ENCODE measurements around the gene RSPH9. TPM values are rescaled to one million over a fixed set of nuclear protein-coding genes. Genes with fewer than 3 reads are reported as not detected.
A peak's percentile ranks its signal among the peaks of the same experiment; 100 is the strongest.
"Not testable (repeated sequence)": the region's sequence is repeated elsewhere in the genome, so short reads cannot be mapped to it uniquely, and the experiment has no call there.

Gene RSPH9
- total RNA-seq, 1 experiment from 2014 or later, result not detected

GRCh38 chr6:43697421-43697820 is 52.6 kb downstream of the RSPH9 start:
- H3K4me3 ChIP-seq (ENCODE audit: low read length), result no peak overlapping the region
- H3K4me1 ChIP-seq (ENCODE audit: insufficient read depth, low read length), result peaks cover 23% of the 10 kb centered on the region
- no peaks in the 10 kb centered on the region for H3K27me3 ChIP-seq (ENCODE audit: low read length)
- CTCF ChIA-PET, result no interaction called here
- intact Hi-C loops (cut with micrococcal nuclease), result no loop called here
- no peak for ATAC-seq
- H3K36me3 ChIP-seq (ENCODE audit: low read depth, low read length), result no peaks in the 10 kb centered on the region
- no peak for DNase-seq
- no peak overlapping the region for H3K27ac ChIP-seq (ENCODE audit: low read length)
- BruUV-seq (replicated peaks), result no TSS peak
- no peaks in the 10 kb centered on the region for H3K9me2 ChIP-seq (replicated peaks; ENCODE audit: low read length)
- H3K9ac ChIP-seq (ENCODE audit: low read length), result no peak overlapping the region
- no peaks in the 10 kb centered on the region for H3K9me3 ChIP-seq (ENCODE audit: low read length)
- H3K4me2 ChIP-seq (ENCODE audit: low read length), result no peak overlapping the region
- no peaks in the 10 kb centered on the region for H4K20me1 ChIP-seq (ENCODE audit: low read length)
- TF ChIP-seq EZH2 (IDR thresholded peaks at IDR 0.05; ENCODE audit: low read length, unreplicated experiment) (no peak), EZH2phosphoT487 (IDR thresholded peaks at IDR 0.05; ENCODE audit: borderline replicate concordance, low read length) (no peak), CTCF (conservative IDR thresholded peaks at IDR 0.05; ENCODE audit: low read depth, low read length) (no peak)
- POLR2A ChIA-PET (ENCODE audit: unreplicated experiment), result no interaction called here
- no peaks in the 10 kb centered on the region for H3K79me2 ChIP-seq (ENCODE audit: low read length)
- no peaks in the 10 kb centered on the region for H3F3A ChIP-seq (ENCODE audit: low read length, unreplicated experiment)
- H2AFZ ChIP-seq (ENCODE audit: low read length), result no peak overlapping the region

- Histone ChIP-seq H3K27ac (ENCODE audit: low read length) (peak overlapping the region; percentile 53), H3K4me1 (ENCODE audit: insufficient read depth, low read length) (peaks cover 36% of the 10 kb centered on the region), H3K9ac (ENCODE audit: low read length) (no peak overlapping the region), H3K9me3 (ENCODE audit: low read length) (no peaks in the 10 kb centered on the region), H3K4me2 (ENCODE audit: low read length) (peak overlapping the region; percentile 73), H3K27me3 (ENCODE audit: low read length) (no peaks in the 10 kb centered on the region), H3K36me3 (ENCODE audit: low read depth, low read length) (no peaks in the 10 kb centered on the region), H4K20me1 (ENCODE audit: low read length) (no peaks in the 10 kb centered on the region), H3K4me3 (ENCODE audit: low read length) (peak overlapping the region; percentile 13; the same call in 1 of the 2 replicates), H3K79me2 (ENCODE audit: low read length) (no peaks in the 10 kb centered on the region), H3F3A (ENCODE audit: low read length, unreplicated experiment) (no peaks in the 10 kb centered on the region), H3K9me2 (replicated peaks; ENCODE audit: low read length) (no peaks in the 10 kb centered on the region), H2AFZ (ENCODE audit: low read length) (peak overlapping the region; percentile 61)
- intact Hi-C loops (cut with micrococcal nuclease), result loop anchor here (2.0 kb wide), 1 partner anchor 32 kb away; no protein-coding TSS in a partner anchor
- ChIA-PET POLR2A (ENCODE audit: unreplicated experiment) (interaction anchor here (0.6 kb wide), 1 partner anchor 11 kb away, joined by 5 read pairs; the partner anchor contains the start of gene MRPS18A), CTCF (interaction anchor here (0.7 kb wide), 1 partner anchor 11 kb away, joined by 6 read pairs; no protein-coding TSS in a partner anchor)
- ATAC-seq (0 out of 2 replicates have a peak, but pooled peaks have one; percentile 6), DNase-seq (no peak)
- no peak for TF ChIP-seq CTCF (conservative IDR thresholded peaks at IDR 0.05; ENCODE audit: low read depth, low read length)
- BruUV-seq (replicated peaks), result no TSS peak
Observed at GRCh38 chr6:43698584-43699349, 53.9 kb downstream of the RSPH9 start.

- Histone ChIP-seq H3K4me1 (ENCODE audit: insufficient read depth, low read length) (peaks cover 41% of the 10 kb centered on the region), H3K9ac (ENCODE audit: low read length) (no peak overlapping the region), H3K79me2 (ENCODE audit: low read length) (no peaks in the 10 kb centered on the region), H3K9me2 (replicated peaks; ENCODE audit: low read length) (no peaks in the 10 kb centered on the region), H2AFZ (ENCODE audit: low read length) (peak overlapping the region; percentile 61), H3K27ac (ENCODE audit: low read length) (peak overlapping the region; percentile 53), H4K20me1 (ENCODE audit: low read length) (no peaks in the 10 kb centered on the region), H3K36me3 (ENCODE audit: low read depth, low read length) (no peaks in the 10 kb centered on the region), H3K4me2 (ENCODE audit: low read length) (peak overlapping the region; percentile 73), H3K9me3 (ENCODE audit: low read length) (no peaks in the 10 kb centered on the region), H3K4me3 (ENCODE audit: low read length) (peak overlapping the region; percentile 13; the same call in 1 of the 2 replicates), H3F3A (ENCODE audit: low read length, unreplicated experiment) (no peaks in the 10 kb centered on the region), H3K27me3 (ENCODE audit: low read length) (no peaks in the 10 kb centered on the region)
- no TSS peak for BruUV-seq (replicated peaks)
- ATAC-seq, result peak; percentile 78
- peak; percentile 75 for DNase-seq
- intact Hi-C loops (cut with micrococcal nuclease), result loop anchor here (2.0 kb wide), 1 partner anchor 33 kb away; no protein-coding TSS in a partner anchor
- ChIA-PET CTCF (no interaction called here), POLR2A (ENCODE audit: unreplicated experiment) (no interaction called here)
- TF ChIP-seq CTCF (conservative IDR thresholded peaks at IDR 0.05; ENCODE audit: low read depth, low read length) (no peak), EZH2phosphoT487 (IDR thresholded peaks at IDR 0.05; ENCODE audit: borderline replicate concordance, low read length) (no peak), EZH2 (IDR thresholded peaks at IDR 0.05; ENCODE audit: low read length, unreplicated experiment) (no peak)
Observed at GRCh38 chr6:43699564-43700186, 54.8 kb downstream of the RSPH9 start.

GRCh38 chr6:43700939-43701560 is 56.2 kb downstream of the RSPH9 start:
- BruUV-seq (replicated peaks); CTCF ChIA-PET; H3K79me2 ChIP-seq (ENCODE audit: low read length); POLR2A ChIA-PET (ENCODE audit: unreplicated experiment); H3K9ac ChIP-seq (ENCODE audit: low read length); H3K4me2 ChIP-seq (ENCODE audit: low read length); H3K9me3 ChIP-seq (ENCODE audit: low read length); H3K36me3 ChIP-seq (ENCODE audit: low read depth, low read length); DNase-seq; ATAC-seq; H2AFZ ChIP-seq (ENCODE audit: low read length); intact Hi-C loops (cut with micrococcal nuclease); H3K9me2 ChIP-seq (replicated peaks; ENCODE audit: low read length); H3F3A ChIP-seq (ENCODE audit: low read length, unreplicated experiment); H4K20me1 ChIP-seq (ENCODE audit: low read length); H3K4me3 ChIP-seq (ENCODE audit: low read length); H3K27ac ChIP-seq (ENCODE audit: low read length); H3K27me3 ChIP-seq (ENCODE audit: low read length): not testable (repeated sequence)
- H3K4me1 ChIP-seq (ENCODE audit: insufficient read depth, low read length), result peaks cover 52% of the 10 kb centered on the region

All from PC-3 (cell line).